ENCODE data around the gene NUP54.

The NUP54 gene, protein sequence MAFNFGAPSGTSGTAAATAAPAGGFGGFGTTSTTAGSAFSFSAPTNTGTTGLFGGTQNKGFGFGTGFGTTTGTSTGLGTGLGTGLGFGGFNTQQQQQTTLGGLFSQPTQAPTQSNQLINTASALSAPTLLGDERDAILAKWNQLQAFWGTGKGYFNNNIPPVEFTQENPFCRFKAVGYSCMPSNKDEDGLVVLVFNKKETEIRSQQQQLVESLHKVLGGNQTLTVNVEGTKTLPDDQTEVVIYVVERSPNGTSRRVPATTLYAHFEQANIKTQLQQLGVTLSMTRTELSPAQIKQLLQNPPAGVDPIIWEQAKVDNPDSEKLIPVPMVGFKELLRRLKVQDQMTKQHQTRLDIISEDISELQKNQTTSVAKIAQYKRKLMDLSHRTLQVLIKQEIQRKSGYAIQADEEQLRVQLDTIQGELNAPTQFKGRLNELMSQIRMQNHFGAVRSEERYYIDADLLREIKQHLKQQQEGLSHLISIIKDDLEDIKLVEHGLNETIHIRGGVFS

GRCh38 chr4:76148142-76148865 is at the start of gene NUP54:
TSS of gene NUP54 (minus strand) at chr4:76148397. CDS start at chr4:76148374, 23 bp downstream.
- DNase-seq: peak; percentile 60

DNA sequence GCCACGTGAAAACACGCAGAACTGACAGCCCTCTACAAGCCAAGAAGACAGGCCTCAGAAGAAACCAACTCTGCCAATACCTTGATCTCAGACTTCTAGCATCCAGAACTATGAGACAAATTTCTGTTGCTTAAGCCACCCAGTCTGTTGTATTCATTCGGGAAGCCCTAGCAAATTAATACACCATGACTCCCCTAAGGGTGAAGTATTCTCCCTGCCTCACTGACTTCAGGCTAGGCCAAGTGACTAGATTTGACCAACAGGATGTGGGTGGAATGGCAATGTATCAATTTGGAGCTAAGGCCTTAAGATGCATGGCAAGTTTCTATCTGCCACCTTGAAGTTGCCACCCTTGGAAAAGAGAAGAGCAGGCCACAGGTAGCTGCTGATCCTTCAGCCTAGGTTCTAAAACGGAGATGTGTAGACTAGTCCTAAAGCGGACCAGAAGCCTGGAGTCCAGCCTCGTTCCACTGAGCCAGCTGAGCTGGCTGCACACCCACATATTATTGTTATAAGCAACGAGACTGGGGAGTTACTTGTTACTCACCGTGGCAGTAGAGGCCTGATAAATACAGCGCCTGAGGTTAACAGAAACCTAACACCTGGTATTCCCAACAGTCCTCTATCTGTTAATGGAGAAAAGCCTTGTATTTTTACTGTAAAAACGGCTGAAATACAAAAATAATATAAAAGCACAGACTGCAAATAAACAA is 49.0 kb upstream of the NUP54 start:
- no peak for DNase-seq

DNA sequence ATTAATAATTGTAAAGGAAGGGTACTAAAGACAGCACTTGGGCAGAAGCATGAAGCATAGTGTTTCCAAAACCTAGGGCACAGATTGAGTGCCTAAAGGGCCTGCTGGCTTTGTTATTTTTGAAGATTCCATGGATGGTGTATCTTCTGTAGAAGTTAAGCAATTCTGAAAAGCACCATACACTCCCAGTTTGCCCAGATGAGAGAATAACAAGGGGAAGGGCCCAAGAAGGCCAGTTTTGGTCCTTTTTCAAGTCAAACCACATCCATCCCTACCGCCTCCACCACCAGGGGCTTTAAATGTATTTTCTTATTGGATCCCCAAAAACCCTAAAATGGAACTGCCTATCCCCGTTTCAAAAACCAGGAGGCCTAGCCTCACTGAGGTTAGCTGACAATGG is 48.2 kb upstream of the NUP54 start:
- DNase-seq: no peak

DNA sequence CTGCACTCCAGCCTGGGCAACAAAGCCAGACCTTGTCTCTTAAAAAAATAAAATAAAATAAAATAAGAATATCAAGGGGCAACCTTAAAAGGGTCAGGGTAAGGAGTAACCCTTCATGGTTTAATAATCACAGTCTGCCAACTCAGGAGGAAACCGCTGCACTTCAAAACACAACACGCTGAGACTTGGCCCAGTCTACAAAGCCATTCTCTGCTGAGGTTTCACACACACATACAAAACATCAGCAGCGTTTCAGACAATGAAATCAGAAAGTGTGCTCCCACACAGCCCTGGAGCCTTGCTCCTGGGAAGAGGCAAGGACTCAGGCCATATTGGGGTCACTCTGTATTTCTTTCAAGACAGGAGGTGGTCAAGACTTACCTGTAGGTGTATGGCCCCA is 47.1 kb upstream of the NUP54 start:
- no peak for DNase-seq

DNA sequence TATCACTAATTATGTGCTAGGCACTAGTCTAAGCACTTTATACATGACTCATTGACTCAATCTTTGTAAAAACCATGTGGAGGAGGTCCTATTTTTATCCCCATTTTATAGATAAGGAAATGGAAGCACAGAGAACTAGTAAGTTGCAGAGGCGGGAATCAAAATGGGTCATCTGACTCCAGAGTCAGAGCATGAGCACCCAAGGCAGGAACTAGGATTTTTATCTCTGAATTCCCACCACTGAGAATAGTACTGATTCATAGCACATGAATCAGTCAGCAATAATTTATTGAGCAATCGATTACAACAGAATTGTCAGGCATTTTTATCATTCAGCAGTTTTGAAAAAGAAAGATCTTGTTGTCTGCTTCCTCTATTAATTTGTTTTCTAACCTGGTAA is 46.1 kb upstream of the NUP54 start:
- DNase-seq: no peak

GRCh38 chr4:76192236-76192635 is 44.0 kb upstream of the NUP54 start:
- no peak for DNase-seq

GRCh38 chr4:76188557-76188956 is 40.4 kb upstream of the NUP54 start:
- no peak for DNase-seq

GRCh38 chr4:76188149-76188548 is 40.0 kb upstream of the NUP54 start:
- DNase-seq: no peak

DNA sequence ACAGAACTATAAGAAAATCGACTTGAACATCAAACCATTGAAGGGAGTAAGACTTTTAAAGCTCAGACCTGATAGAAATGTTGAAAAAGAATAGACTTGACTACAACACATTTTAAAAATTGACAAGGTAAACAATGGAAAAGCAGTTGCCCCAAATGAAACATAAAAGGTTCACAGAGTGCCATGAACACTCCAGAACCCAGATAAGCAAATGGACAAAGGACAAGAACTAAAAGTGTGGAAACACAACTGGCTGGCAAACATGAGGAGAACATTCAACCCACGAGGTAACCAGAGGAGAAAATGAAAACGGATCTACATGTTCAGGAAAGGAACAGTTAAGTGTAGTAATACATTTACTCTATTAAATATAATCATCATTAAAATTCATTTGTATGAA is 39.0 kb upstream of the NUP54 start:
- no peak for DNase-seq

DNA sequence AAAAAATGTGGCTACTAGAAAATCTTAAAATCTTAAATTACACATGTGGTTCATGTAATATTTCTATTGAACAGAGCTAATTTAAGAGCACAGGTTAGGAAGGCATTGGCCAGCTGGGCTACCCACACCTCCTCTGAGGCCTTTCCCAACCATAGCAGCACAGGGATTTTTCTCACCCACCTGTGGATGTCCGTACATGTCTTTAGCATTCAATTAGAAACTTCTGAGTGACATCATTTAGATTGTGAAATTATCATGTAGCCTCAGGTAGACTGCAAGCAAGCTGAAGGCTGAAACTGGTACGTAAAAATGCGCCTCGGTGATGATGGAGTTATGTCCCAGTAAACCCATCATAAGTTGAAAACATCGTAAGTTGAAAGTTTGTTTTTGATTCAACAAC is 34.3 kb upstream of the NUP54 start:
- no peak for DNase-seq

DNA sequence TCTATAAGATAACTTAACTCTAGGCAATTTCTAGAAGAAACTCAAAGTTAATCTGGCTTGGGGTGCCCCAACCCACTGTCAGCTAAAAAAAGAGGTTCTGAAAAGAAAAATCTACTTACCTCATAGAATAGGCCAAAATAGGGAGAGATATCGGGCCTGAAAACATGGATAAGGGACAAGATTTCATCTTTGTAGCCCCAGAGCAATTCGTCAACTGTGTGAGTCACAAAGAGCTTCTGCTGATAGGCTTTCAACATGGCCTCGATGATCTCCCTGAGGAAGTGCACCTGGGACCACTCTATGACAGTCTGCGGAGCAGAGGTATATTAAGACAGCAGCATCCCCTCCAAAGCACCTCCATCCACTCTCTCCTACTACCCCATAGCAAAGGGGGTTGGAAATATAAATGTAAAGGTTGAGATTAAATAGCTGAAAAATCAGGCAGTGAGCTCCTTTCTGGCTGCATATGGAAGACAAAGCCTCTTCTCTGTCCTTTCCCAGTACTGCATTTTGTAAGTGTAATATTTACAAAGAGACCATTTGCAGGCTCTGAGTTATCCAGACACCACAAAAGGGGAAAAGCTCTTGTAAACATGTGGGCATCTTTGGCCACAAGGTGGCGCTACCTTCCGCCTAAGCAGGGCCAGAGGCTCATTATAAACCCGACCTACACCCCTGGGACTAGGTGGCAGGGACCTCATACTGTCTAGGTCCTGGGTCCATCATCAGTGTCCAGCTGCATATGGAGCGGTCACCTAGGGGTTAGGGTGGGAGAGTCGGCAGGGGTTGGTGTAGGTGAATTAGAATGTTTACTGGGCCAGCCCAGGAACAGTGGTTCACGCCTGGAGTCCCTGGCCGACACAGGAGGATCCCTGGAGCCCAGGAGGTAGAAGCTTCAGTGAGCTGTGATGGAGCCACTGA is 31.5 kb upstream of the NUP54 start:
- DNase-seq: peak; percentile 8

- DNase-seq: no peak
Observed at GRCh38 chr4:76178296-76178695, 30.1 kb upstream of the NUP54 start.

GRCh38 chr4:76177709-76178108 is 29.5 kb upstream of the NUP54 start:
- no peak for DNase-seq

DNA sequence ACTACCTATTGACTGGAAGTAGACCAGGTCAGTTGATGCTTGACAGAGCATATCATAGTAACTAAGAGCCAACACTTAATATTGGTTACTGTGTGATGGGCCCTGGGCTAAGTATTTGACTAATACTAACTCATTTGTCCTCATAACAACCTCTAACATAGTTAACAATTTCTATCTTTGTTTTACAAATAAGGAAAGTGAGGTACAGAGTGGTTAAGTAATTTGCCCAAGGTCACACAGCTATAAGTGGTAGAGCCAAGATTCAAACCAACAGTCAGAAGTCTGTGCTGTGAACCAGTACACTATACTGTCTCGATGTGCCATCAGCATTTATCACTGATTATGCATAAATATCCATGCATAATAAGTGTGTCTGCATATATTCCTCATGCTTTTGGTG is 27.1 kb upstream of the NUP54 start:
- DNase-seq: no peak

- DNase-seq: no peak
Observed at GRCh38 chr4:76174216-76174615, 26.0 kb upstream of the NUP54 start.

DNA sequence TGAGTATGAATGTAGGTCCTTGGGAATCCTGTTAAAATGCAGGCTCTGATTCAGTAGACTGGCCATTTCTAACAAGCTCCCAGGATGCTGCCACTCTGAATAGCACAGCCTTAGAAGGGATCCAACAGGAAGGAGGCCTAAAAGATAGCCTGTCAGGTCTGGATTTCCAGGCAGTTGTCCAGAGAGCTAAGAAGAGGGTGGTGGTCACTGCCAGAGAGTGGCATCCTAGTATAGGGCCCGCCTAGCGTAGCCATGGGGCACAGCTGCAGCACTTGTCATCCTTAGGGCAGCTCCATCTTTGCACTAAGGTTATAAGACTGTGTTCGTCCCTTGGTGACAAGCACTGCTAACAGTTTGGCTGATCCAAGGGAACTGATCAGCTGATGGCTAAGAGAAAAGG is 20.5 kb upstream of the NUP54 start:
- DNase-seq: no peak

DNA sequence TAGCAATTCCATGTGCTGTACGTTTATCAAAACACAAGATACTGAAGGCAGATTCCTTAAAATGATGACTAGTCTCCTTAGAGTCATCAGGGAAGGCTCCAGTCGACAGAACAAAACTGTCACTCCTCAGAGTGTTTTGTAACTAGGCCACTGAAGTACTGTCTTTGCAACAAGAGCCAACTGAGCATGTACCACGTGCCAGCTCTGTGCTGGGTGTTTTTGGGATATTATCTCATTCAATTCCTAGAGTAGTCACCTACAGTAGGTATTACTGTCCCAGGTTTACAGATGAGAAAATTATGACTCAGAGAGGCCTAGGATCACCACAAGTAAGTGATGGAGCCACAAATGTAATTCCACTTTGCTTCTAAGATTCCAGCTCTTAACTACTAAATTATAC is 18.3 kb upstream of the NUP54 start:
- no peak for DNase-seq

DNA sequence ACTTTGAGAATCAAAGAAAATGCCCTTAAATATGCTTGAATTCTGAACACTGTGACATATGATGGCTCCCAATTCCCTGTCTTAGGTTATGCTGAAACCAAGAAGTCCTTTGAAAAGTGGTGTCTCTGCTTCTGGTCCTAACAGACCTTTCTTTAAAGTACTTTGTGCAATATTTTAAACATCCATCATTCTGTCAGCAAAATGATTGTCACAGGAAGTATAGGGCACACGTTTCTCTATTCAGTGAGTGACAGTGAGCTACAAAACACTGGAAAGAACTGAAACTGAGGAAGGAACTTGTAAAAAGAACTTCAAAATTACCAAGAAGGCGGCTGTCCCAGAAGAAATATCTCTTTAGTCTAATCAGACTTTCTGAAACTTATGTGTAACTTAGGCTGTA is 12.2 kb upstream of the NUP54 start:
- no peak for DNase-seq

- no peak for DNase-seq
Observed at GRCh38 chr4:76156635-76157034, 8.4 kb upstream of the NUP54 start.

DNA sequence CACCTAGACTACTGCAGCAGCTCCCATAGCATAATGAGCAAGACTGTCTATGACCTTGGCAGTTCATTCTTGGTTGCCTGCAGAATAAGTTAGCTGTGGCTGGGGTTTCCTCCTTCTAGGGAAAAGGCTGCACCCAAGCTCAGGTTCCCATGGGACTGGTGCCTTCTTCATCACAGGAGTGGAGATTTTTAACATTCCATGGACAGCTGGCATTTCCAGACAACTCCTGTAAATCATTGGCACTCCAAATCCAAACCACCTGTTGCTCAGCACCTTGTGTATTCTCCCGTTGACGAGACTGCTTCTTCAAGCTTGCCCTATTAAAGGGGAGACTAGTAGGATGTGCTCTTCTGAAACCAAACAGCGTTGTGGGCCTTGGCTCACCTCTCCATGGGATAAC is 7.8 kb upstream of the NUP54 start:
- no peak for DNase-seq

- DNase-seq: no peak
Observed at GRCh38 chr4:76153356-76153755, 5.2 kb upstream of the NUP54 start.

DNA sequence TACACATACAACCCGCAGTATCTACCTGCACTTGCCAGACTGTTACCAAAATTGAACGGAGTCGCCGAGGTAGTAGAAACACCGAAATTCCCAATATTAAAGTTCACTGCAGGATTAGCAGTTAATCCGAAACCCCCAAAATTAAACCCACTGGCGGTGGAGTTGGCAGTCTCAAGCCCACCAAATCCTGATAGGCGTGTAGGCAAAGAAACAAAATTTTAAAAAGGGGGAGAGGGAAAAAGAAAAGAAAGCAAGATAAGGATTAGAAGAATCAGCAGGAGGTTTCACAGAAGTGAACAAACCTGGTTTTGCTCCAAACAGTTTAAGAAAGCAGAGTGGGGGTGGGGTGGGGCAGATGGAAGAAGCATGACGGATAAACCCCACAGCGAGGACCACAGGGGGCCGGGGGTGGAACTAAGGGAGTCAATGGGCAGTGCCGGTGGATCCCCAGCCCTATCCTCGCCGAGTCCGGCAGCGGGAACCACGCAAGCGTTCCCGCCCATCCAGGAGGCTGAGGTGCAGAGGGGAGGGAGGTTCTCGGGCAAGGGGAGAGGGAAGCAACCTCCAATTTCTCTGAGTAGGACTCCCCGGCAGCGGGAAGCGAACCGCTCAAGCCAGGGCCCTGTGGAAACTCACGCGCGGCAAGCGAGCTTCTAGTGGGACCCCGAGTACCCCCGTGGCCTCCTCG is 599 bp downstream of the NUP54 start:
- no peak for DNase-seq
